GM18907 (cell line): ENCODE results near the gene SPG21.
A peak's percentile ranks its signal among the peaks of the same experiment; 100 is the strongest.

Experiments
- ATAC-seq: cut with Tn5 transposase; IDR thresholded peaks from one replicate; pipeline ENCODE4 v1.9.1; 2021; ENCODE audit warnings: mild to moderate bottlenecking, moderate library complexity; ENCODE audit not compliant: unreplicated experiment

SPG21 gene

DNA sequence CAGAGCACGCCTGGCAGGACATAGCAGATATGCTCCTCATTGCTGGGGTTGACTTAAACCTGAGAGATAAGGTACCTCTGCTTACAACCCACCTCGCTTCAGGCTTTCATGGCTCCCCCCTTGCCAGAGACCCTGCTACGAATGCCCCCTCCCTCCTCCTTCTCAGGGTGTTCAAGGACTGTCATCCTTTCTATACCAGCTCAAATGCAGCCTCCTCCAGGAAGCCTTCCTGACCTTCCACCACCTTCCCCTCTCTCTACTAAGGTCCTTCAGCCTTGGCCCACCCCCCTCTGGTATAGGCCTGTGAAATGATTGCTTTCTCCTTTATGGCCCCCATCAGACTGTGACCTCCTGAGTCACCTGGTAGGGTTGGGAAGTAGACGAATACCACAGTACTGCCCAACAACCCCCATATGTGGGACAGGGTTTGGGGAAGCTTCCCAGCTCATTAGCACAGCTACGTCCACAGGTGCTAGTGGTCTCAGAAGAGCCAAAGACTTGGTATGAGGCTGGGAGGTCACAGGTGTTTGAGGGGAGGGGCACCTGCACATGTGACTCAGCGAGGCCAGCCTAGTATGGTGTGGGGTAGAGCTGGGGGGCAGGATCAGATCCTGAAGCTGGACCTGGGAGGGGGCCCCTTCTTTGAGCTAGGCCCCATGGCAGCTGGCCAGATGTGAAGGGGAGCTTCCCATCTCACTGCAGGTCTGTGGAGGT lies 46.0 kb downstream of the SPG21 start:
- ATAC-seq = no peak

DNA sequence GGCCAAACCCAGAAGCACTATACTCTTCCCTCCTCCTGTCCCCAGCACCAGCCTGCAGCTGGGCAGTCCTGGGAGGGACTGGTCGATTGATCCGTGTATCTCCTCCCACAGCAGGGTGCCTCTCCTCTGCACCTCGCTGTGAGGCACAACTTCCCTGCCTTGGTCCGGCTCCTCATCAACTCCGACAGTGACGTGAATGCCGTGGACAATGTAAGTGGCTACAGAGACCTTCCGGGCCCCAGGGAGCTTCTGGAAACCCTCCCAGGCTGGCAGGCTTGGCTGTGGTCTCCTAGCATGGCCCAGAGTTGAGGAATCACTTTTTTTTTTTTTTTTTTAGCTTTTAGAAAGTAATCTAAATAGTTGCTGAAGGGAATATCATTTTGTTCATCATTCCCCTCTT lies 47.4 kb downstream of the SPG21 start:
- no peak for ATAC-seq

DNA sequence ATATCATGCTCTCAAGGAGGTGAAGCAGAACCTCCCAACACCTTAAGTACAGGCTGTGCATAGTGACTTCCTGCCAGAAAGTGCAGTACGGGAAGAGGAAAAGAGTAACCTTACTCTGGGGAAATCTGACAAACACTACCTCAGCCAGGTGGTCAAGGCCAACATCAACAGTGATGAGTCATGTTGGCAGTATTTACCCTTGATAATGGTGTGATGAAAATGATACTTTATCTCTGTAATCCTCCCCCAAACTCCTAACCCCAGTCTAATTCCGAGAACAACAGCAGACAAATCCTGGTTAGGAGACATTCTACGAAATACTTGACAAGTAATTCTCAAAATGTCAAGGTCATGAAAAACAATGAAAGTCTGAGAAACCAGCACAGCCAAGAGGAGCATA lies 51.5 kb downstream of the SPG21 start:
- ATAC-seq = no peak

DNA sequence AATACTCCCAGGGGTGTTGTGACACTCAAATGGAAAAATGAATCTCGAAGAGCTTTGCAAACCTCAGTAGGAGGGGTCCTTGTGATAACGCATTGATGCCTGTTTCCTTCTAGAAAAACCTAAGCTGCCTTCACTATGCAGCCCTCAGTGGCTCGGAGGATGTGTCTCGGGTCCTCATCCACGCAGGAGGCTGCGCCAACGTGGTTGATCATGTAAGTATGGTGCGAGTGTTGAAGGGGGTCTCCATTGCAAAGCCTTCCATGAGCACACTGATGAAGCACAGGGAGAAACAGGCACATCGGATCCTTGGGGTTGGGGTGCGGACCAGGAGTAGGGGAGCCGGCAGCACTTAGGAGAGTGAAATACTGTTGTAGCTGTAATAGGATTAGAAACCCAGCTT lies 55.7 kb downstream of the SPG21 start:
- no peak for ATAC-seq

DNA sequence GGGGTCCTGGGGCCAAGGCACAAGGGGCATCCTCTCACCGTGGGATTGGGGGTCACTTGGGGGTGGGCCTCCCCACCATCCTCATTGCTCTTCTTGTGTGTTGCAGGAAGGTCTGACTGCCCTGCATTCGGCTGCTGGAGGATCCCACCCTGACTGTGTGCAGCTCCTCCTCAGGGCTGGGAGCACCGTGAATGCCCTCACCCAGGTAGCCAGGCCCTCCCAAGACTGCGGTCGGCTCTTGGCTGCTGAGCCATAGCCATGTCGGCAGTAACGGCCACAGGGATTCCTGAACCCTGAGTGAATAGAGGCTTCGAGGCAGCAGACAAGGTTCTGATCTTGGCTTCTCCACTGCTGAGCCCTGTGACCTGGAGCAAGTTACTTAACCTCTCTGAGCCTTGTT lies 58.3 kb downstream of the SPG21 start:
- ATAC-seq = no peak

DNA sequence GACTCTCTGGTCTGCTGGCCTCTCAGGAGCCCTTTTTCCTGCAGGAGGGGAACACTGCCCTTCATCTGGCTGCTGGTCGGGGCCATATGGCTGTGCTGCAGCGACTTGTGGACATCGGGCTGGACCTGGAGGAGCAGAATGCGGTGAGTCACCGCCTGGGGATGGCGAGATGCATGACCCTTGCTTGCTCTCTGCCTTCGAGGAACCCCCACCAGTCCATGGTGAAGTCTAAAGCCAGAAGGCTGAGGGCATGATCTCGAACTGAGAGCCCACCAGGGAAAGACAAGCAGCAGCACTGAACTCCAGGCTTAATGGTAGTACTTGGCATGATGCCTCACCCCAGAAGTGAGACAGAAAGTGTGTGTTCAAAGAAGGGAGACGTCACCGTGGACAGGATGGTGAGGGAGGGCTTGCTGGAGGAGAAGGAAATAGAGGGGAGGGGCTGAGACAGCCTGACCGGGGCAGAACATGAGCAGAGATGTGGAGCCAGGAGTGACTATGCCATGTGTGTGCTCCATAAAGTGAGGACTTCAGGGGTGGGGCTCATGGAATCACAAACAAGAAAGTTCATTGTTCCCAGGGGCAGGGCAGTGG lies 58.8 kb downstream of the SPG21 start:
- ATAC-seq = no peak

DNA sequence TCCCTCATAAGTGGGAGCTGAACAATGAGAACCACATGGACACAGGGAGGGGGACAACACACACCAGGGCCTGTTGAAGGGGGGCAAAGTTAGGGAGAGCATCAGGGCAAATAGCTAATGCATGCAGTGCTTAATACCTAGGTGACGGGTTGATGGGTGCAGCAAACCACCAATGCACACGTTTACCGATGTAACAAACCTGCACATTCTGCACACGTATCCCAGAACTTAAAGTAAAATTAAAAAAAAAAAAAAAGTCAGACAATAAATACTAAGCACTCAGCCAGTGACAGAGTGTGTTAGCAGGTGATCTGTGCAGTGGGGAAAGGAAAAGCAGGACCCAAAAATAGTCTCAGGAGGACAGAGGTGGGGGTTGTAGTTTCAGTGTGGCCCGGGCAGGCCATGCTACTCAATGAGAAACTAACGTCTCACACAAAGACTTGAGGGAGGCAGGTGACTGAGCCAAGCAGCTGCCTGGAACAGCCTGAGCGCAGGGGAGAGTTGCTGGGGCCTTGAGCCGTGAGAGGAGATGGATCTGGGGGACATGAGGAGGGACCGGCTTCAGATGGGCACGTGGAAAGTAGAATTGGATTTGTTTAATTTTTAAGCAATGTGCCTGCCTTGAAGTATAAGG lies 59.6 kb downstream of the SPG21 start:
- ATAC-seq = peak; percentile 60

DNA sequence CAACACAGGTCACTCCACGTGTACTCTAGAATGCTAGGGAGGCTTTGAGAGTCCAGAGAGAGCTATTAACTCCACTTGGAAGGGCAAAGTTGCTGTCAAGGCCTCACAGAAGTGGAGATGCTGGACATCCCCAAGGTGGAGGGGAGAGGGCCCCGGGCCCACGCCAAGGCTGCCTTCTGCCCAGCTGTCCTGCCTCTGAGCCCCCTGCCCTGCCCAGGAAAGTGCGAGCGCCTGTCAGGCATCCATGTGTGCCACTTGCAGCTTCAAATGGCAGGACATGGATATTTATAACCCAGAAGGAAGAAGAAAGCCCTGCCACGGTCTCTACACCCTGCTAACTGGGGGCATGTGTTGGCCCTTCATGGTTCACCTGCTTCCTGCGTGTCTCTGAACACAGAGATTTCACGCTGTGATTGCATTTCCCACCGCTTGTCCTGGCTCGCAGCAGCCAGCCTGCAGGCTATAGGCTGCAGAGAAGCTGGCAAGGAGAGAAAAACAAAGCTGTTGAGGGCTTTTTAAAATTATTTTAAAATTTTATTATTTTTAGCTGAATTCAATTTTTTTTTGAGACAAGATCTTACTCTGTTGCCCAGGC lies 61.0 kb downstream of the SPG21 start:
- ATAC-seq = no peak

DNA sequence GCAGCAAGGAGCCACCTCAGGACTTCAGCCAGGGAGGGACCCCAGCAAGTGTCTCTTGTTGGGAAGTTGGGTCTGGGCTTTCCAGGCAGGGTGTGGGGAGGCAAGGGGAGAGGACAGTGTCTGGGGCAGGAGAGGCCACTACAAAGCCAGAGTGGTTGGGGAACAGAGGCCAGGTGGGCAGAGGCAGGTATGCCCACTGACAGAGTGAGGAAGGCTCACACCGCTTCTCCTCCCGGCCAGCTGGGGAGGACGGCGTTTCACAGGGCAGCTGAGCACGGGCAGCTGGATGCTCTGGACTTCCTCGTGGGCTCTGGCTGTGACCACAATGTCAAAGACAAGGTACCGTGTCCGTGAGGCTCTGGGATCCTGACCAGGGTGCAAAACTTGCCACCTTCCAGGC lies 63.1 kb downstream of the SPG21 start:
- no peak for ATAC-seq

DNA sequence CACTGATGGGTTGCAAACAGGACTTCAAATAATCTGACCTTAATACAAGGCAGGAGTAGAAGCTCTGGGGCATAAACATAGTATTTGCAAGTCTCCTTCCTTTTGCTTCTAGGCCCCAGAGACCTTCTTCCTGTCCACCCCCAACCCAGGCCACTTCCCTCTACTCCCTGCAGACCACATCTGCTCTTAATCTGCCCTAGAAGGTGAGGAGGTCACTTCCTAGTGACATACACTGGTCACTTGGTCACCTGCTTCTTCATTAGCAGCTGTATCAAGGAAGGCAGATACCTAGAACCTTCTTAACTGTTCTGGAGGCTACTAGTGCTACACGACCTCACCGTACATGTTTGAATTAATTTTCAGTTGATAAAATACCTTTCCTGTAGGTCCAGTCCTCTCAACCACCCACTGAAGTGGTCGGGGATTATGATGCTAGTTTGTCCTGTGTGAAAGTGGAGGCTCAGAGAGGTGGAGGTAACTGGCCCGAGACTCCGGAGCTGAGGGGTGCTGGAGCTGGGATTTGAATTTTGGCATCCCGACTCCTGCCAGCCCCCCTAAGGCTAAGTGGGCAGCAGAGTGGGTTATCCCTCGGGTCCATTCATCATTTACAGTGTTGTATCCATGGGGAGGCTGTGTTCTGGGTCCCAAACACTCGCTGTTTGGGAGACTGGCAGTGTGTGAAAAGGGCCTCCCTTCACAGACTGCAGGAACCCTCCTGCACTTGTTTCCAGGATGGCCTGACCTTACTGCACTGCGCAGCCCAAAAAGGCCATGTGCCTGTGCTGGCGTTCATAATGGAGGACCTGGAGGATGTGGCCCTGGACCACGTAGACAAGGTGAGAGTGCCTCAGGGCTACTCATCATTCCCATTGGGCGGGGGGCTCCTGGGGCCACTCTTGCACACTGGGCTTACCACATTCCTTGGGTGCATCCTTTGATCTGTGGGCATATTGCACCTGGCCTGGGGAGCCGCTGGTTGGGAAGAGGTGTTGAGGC lies 64.1 kb downstream of the SPG21 start:
- ATAC-seq = no peak

DNA sequence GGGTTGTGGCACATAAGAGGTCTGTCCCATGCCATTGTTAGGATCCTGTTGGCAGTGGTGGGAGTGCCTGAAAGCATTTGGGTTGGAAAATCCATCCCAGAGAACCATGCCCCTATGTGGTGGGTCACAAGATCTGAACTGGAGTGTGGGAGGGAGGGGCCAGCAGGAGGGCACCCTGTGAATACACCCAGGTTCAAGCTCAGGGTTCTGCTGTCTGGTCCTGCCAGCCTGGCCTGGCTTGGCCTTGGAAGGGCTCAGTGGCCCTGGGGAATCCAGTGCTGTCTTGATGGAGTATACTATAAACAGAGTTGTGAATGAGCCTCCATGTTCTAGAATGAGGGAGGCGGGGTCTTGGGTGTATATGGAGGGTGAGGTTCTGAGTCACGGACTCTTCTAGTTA lies 66.2 kb downstream of the SPG21 start:
- no peak for ATAC-seq

DNA sequence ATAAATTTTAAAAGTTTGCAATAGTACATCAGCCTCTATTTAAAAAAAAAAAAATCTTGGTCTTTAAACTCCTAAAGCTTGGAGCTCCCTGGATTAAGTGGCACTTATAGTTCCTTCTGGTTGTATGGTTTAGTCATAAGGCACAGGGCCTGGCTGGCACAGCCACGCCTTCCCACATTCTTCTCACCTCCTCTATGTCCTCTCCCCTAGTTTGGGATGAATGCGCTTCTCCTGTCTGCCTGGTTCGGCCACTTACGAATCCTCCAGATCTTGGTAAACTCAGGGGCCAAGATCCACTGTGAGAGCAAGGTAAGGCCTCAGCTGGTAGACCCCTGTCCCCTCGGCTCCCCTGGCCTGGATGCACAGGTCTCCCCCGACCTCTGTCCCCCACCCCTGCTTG lies 68.0 kb downstream of the SPG21 start:
- no peak for ATAC-seq

DNA sequence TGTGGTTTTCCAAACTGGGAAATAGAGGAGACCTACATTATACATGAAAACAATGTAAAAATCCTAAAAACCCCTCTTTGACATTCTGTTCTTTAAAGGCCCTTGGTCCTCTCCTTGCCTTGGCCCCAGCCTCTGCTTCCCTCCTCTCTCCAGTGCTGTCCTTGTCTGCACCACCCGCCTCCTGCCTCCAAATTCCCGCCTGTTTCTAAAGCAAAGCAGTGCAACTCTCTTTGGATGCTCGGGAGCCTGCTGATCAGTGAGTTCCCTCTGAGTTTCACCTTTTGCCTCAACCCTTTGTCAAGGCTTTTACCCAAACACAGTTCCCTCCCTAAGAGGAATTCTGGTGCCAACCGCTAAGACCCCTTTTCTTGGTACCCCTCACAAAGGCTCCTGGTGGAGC lies 70.0 kb downstream of the SPG21 start:
- no peak for ATAC-seq

DNA sequence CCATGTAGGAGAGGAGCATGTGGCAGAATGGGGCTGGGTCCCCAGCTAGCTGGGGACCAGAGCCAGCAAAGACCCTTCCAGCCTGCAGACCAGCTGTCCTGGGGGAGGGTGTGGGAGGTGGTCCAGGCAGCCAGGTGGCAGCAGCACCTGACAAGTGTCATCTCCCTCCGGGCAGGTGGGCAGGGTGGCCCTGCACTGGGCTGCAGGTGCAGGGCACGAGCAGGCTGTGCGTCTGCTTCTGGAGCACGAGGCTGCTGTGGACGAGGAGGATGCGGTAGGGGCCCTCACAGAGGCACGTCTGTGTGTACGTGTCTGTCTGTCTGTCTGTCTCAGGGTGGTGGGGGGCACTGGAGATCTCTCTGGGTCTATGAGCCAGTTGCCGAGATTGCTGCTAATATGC lies 72.5 kb downstream of the SPG21 start:
- no peak for ATAC-seq

DNA sequence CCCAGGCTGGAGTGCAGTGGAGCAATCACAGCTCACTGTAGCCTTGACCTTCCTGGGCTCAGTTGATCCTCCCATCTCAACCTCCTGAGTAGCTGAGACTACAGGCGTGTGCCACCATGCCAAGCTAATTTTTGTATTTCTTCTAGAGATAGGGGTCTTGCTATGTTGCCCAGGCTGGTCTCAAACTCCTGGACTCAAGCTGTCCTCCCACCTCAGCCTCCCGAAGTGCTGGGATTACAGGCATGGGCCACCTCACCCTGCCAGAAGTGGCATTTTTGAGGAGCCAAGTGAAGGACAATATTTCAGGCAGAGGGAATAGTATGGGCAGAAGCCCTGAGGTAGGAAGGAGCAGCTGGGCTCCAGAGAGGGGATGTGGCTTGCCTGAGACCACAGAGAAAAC lies 73.3 kb downstream of the SPG21 start:
- no peak for ATAC-seq

DNA sequence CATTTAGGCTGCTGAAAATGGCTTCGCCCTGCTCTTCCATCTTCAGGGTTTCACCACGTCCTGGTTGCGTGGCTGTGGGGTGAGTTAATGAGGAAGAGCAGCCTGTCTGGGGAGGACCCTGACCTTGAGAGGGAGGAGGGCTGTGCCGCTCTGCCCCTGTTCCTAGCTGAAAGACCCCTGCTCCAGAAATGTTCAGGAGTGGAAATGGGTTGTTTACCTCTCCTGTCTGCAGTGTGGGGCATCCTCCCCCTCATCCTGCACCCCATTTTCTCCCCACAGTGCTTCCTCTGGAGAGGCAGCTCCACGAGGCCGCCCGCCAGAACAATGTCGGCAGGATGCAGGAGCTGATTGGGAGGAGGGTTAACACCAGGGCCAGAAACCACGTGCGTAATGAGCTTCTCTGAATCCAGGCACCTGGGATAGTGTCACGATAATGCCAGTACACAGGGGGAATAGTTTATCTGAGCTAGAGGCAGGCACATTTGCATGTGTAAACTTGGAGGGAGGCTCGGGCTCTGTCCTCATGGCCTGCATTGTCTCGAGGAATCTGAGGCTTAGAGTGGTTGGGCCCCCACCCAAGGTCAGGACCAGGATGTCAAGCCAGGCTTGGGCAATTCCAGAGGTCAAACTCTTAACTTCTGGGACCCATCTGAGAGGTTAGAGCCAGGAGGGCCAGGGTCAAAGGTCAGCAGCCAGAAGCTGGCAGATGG lies 74.0 kb downstream of the SPG21 start:
- ATAC-seq = no peak
